ENCODE measurements around the gene RTEL1.

The RTEL1 gene

DNA sequence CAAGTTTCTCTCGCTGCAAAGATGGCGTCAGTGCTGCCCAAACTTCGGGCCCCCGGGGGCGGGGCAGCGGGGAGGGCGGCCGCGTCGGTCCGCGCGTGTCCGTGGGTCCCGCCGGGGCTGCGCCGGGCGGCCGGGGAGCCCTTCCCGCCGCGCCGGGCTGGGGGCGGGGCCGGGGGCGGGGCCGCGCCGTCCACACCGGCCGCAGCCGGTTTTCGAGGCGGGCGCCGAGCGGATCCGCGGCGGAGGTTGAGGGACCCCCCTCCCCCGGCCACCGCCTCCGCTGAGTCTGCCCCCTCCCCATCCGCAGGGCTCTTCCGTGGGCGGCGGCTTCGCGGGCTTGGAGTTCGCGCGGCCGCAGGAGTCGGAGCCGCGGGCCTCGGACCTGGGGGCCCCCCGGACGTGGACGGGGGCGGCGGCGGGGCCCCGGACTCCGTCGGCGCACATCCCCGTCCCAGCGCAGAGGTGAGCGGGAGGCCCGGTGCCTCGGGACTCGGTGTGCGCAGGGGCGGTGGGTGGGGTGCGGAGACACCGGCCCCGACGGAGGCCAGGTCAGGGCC, 82.0 kb downstream of the RTEL1 start:
- TF ChIP-seq, protein P1, sequence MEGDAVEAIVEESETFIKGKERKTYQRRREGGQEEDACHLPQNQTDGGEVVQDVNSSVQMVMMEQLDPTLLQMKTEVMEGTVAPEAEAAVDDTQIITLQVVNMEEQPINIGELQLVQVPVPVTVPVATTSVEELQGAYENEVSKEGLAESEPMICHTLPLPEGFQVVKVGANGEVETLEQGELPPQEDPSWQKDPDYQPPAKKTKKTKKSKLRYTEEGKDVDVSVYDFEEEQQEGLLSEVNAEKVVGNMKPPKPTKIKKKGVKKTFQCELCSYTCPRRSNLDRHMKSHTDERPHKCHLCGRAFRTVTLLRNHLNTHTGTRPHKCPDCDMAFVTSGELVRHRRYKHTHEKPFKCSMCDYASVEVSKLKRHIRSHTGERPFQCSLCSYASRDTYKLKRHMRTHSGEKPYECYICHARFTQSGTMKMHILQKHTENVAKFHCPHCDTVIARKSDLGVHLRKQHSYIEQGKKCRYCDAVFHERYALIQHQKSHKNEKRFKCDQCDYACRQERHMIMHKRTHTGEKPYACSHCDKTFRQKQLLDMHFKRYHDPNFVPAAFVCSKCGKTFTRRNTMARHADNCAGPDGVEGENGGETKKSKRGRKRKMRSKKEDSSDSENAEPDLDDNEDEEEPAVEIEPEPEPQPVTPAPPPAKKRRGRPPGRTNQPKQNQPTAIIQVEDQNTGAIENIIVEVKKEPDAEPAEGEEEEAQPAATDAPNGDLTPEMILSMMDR (conservative IDR thresholded peaks at IDR 0.05; ENCODE audit: low read depth, low read length) = no peak
- H3K4me3 ChIP-seq (ENCODE audit: low read depth, low read length) = peak overlapping the region; percentile 69
- DNase-seq (ENCODE audit: low read depth) = peak; percentile 31

DNA sequence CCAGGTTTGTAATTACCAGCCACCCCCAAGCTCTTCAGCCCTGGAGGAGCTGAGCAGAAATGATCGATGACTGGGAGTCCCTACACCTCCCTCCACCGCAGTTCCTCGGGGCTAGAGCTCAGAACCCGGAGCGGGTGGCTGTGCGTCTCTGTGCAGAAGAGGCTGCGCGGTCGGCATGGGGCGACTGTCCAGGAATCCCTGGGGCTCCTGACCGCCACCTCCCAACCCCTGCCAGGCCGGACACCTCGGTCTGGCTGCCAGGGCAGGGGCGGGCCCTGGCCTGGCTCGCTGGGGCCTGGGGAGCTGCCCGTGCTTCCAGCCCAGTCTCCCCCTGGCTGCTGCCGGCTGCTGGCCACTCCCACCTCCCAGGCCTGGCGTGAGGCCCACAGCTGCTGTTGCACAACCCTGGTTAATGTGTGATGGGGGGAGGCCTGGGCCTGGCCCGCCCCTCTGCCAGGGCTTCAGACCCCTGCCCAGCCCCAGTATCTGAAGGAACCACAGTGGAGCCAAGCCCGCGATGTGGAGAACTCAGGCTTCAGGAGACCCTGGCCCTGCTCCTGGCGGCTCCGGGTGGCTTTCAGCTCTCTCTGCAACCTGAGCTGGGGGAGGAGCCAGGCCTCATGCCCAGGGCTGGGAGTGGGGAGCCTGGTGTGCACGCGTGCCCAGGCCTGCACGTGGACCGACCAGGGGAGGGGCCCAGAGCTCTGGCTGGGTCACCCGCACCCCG, 82.7 kb downstream of the RTEL1 start:
- H3K4me3 ChIP-seq (ENCODE audit: low read depth, low read length) = peak overlapping the region; percentile 69
- TF ChIP-seq, protein P1 (conservative IDR thresholded peaks at IDR 0.05; ENCODE audit: low read depth, low read length) = peak; percentile 42
- peak; percentile 91 for DNase-seq (ENCODE audit: low read depth)

DNA sequence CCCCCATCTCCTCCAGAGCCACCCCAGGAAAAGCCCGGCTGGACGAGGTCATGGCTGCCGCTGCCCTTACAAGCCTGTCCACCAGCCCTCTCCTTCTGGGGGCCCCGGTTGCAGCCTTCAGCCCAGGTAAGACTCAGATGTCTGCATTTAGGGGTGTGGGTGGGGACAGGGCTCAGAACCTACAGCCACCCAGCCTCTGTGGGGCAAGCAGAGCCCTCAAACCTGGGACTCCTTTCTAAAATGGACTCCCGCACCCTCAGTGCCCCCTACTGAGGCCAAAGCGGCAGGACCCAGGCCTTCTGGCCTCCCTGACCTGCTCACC, 83.2 kb downstream of the RTEL1 start:
- peak overlapping the region; percentile 69 for H3K4me3 ChIP-seq (ENCODE audit: low read depth, low read length)
- no peak for DNase-seq (ENCODE audit: low read depth)
- TF ChIP-seq, protein P1 (conservative IDR thresholded peaks at IDR 0.05; ENCODE audit: low read depth, low read length) = no peak

DNA sequence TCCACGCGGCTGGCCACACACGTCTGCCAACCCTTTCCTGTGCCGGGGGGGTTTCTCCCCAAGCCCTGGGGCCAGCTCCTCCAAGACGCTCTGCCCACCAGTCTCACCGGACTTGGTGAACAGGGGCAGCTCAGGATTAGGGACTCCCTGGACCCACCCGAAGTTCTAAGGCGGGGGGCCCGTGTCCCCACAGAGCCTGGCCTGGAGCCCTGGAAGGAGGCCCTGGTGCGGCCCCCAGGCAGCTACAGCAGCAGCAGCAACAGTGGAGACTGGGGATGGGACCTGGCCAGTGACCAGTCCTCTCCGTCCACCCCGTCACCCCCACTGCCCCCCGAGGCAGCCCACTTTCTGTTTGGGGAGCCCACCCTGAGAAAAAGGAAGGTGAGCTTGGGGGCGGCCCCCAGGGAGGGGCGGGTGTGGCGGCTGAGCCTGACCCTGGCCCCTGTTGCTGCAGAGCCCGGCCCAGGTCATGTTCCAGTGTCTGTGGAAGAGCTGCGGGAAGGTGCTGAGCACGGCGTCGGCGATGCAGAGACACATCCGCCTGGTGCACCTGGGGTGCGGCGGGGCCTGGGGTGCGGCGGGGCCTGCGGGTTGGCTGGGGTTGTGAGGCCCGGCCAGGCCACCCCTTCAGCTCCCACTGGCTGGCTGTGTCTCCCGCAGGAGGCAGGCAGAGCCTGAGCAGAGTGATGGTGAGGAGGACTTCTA, 83.7 kb downstream of the RTEL1 start:
- no peak for DNase-seq (ENCODE audit: low read depth)
- peak overlapping the region; percentile 69 for H3K4me3 ChIP-seq (ENCODE audit: low read depth, low read length)

DNA sequence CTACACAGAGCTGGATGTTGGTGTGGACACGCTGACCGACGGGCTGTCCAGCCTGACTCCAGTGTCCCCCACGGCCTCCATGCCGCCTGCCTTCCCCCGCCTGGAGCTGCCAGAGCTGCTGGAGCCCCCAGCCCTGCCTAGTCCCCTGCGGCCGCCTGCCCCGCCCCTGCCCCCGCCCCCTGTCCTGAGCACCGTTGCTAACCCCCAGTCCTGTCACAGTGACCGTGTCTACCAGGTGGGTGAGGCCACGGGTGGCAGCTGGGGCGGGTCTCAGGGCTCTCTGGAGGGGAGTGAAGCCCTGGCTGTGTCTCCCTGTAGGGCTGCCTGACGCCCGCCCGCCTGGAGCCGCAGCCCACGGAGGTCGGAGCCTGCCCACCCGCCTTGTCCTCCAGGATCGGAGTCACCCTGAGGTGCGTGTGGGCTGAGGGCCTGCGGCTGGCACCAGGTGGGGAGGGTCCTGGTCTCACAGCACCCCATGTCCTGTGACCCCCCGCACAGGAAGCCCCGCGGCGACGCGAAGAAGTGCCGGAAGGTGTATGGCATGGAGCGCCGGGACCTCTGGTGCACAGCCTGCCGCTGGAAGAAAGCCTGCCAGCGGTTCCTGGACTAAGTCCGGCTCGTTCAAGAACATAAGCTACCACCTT, 84.4 kb downstream of the RTEL1 start:
- no peak overlapping the region for H3K4me3 ChIP-seq (ENCODE audit: low read depth, low read length)
- TF ChIP-seq, protein P1 (conservative IDR thresholded peaks at IDR 0.05; ENCODE audit: low read depth, low read length) = no peak
- DNase-seq (ENCODE audit: low read depth) = no peak

More for the DNA sequence above, 83.7 kb downstream of the RTEL1 start:
- TF ChIP-seq, protein P1 (conservative IDR thresholded peaks at IDR 0.05; ENCODE audit: low read depth, low read length) = no peak

DNA sequence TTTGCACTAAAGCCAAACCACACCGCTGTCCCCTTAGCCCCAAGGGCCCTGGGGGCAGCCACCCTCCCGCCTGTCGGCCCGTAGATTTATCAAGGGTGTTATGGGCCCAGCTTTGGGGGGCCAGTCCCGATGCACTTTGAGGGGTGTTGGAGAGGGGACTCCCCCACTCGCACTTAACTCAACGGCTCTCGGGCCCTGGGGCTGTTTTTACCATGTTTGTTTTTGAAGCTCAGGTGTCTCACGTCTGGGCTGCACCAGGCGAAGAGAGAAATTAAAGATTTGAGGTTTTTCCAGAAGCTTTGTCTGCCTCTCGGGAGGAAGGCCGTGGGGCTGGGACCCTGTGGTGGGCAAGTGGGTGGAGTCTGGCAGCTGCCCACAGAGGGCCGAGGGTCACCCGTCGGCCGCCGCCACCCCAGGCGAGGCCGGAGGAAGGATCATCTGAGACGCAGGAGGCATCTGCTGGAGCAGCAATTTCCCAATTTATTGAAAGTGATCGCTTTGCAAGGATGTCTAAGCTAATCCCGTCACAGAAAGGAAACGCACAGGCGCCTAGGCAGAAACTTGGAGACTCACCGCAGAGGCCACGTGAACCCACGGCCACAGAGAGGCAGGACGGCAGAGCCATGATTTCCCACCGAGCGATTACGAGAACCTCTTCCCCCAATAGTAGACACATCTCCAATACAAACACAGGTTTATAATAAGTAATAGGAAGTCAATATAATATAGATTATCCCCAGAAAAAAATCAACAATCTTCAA, 85.3 kb downstream of the RTEL1 start:
- H3K4me3 ChIP-seq (ENCODE audit: low read depth, low read length) = no peak overlapping the region
- no peak for DNase-seq (ENCODE audit: low read depth)
- TF ChIP-seq, protein P1 (conservative IDR thresholded peaks at IDR 0.05; ENCODE audit: low read depth, low read length) = no peak

Data from choroid plexus epithelial cell (primary cell).